BJ (cell line): Measurements from ENCODE around the gene FFAR2. TPM values are rescaled to one million over a fixed set of nuclear protein-coding genes. Genes with fewer than 3 reads are reported as not detected.
"Not testable (repeated sequence)": the region's sequence is repeated elsewhere in the genome, so short reads cannot be mapped to it uniquely, and the experiment has no call there.

Experiments
- CTCF ChIA-PET: fragments of 350-600 bp; formaldehyde crosslinking; extraction: SDS; loops from one replicate; lab custom pipeline; 2021; ENCODE audit warnings: antibody characterized with exemption, inconsistent platforms; lab: Yijun Ruan, JAX
- POLR2A ChIA-PET: fragments of 300-600 bp; sonication (Branson Sonifier 250); formaldehyde crosslinking; extraction: SDS; loops from one replicate; lab custom pipeline; 2021; ENCODE audit warnings: antibody characterized with exemption; lab: Charles Lee
- DNase-seq: peaks from one replicate; pipeline ENCODE4 v3.0.0-alpha.2; 2011; ENCODE audit warnings: low read depth
- H3K27me3 ChIP-seq: 2 replicates; pipeline ENCODE4 v1.6.0; 2011; ENCODE audit warnings: low read length; ENCODE audit not compliant: control insufficient read depth, insufficient read depth
- H3K36me3 ChIP-seq: 2 replicates; pipeline ENCODE4 v1.5.1; 2011; ENCODE audit warnings: low read length; ENCODE audit not compliant: control insufficient read depth, insufficient read depth
- H3K4me3 ChIP-seq: 2 replicates; pipeline ENCODE4 v1.5.1; 2011; ENCODE audit warnings: low read depth, mild to moderate bottlenecking, control low read depth, low read length
- CTCF ChIP-seq: IDR thresholded peaks from 2 replicates; pipeline ENCODE4 v1.5.1; 2011; ENCODE audit warnings: low read depth, mild to moderate bottlenecking, control low read depth, inconsistent platforms, low read length, moderate library complexity; ENCODE audit not compliant: insufficient read depth
- polyA minus RNA-seq: library from RNA; depleted of rRNA, polyadenylated mRNA; stranded (reverse); fragments of >200 nt; gene quantifications from 2 replicates; pipeline ENCODE4 v1.2.3, GENCODE V29; 2011; rRNA and poly(A)+ RNA removed
- polyA plus RNA-seq: library from polyadenylated mRNA; depleted of rRNA; stranded (reverse); fragments of >200 nt; gene quantifications from 2 replicates; pipeline ENCODE4 v1.2.3, GENCODE V29; 2011; rRNA removed

FFAR2 gene
- polyA plus RNA-seq (not detected in 2 replicates), polyA minus RNA-seq (not detected in 2 replicates)

GRCh38 chr19:35447606-35448469 is at the start of gene FFAR2:
Gene FFAR2 (plus strand): TSS chr19:35448257. CDS start chr19:35449715, 1,458 bp downstream.
- no peak within 1 kb of the TSS for H3K4me3 ChIP-seq
- H3K36me3 ChIP-seq = no peaks in the 10 kb centered on the region
- H3K27me3 ChIP-seq = 0 out of 2 replicates have a peak, but pooled peaks cover 2% of the 10 kb centered on the region
- DNase-seq = no peak
- ChIA-PET POLR2A (no interaction called here), CTCF (no interaction called here)
- TF ChIP-seq CTCF = no peak

GRCh38 chr19:35398570-35398969 is 49.5 kb upstream of the FFAR2 start:
- H3K4me3 ChIP-seq = no peak overlapping the region
- CTCF ChIA-PET = no interaction called here
- TF ChIP-seq CTCF = no peak
- no peaks in the 10 kb centered on the region for H3K27me3 ChIP-seq
- H3K36me3 ChIP-seq = no peaks in the 10 kb centered on the region
- POLR2A ChIA-PET = no interaction called here
- DNase-seq = no peak

- no peak overlapping the region for H3K4me3 ChIP-seq
- no peaks in the 10 kb centered on the region for H3K36me3 ChIP-seq
- CTCF ChIA-PET = no interaction called here
- no peak for TF ChIP-seq CTCF
- H3K27me3 ChIP-seq = no peaks in the 10 kb centered on the region
- DNase-seq = no peak
- POLR2A ChIA-PET = no interaction called here
Measured at GRCh38 chr19:35399231-35399630, 48.8 kb upstream of the FFAR2 start.

GRCh38 chr19:35399948-35400772 is 47.9 kb upstream of the FFAR2 start:
- H3K36me3 ChIP-seq = no peaks in the 10 kb centered on the region
- no peak overlapping the region for H3K4me3 ChIP-seq
- CTCF ChIA-PET = interaction anchor here (0.6 kb wide), 1 partner anchor 66 kb away, joined by 5 read pairs; no protein-coding TSS in a partner anchor
- POLR2A ChIA-PET = no interaction called here
- no peaks in the 10 kb centered on the region for H3K27me3 ChIP-seq
- no peak for DNase-seq
- TF ChIP-seq CTCF = no peak

- Histone ChIP-seq H3K4me3 (no peak overlapping the region), H3K36me3 (no peaks in the 10 kb centered on the region), H3K27me3 (no peaks in the 10 kb centered on the region)
- POLR2A ChIA-PET = no interaction called here
- no peak for DNase-seq
- no peak for TF ChIP-seq CTCF
- CTCF ChIA-PET = interaction anchor here (0.8 kb wide), 1 partner anchor 37 kb away, joined by 4 read pairs; no protein-coding TSS in a partner anchor
Measured at GRCh38 chr19:35400773-35401100, 47.3 kb upstream of the FFAR2 start.

- H3K36me3 ChIP-seq, H3K27me3 ChIP-seq, H3K4me3 ChIP-seq, POLR2A ChIA-PET, DNase-seq: not testable (repeated sequence)
- CTCF ChIA-PET = interaction anchor here (0.8 kb wide), 1 partner anchor 38 kb away, joined by 4 read pairs; no protein-coding TSS in a partner anchor
Measured at GRCh38 chr19:35401416-35401815, 46.6 kb upstream of the FFAR2 start.
